ENCODE measurements around the gene WWOX.

Gene WWOX

DNA sequence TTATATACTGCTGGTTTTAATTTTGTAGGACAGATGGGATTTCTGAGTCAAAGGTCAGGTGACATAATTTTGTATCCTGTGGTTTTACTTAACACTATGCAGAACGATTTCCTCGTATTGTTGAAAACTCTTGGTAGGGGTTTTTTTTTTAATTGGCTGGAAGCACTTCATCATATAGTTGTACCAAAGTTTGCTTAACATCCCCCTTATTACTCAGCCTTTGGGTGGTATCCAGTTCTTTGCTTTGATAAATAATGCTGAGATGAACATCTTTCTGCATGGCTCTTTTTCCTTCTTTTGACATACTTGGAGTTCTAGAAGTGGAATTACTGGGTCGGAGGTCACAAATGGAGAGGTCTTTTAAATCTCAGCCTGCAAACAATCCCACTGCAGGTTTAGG, 1082.0 kb downstream of the WWOX start:
- DNase-seq (ENCODE audit: low spot score): no peak

DNA sequence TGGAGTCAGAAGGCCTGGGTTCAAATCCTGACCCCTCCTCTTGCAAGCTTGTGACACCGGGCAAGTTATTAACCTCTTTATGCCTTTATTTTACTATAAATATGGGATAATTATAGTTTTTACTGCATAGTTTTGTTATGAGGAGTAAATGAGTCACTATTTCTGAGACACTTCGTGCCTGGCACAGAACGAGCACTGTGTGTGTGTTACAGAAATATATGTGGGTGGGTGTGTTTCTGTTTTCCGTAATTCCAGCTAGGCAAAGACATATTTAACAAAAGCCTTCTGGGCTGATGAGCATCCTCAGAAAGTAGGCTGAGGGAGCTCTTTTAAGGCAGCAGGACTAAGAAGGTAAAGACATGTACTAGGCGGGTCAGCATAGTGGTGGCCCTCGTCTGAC, 1083.2 kb downstream of the WWOX start:
- DNase-seq (ENCODE audit: low spot score): no peak

DNA sequence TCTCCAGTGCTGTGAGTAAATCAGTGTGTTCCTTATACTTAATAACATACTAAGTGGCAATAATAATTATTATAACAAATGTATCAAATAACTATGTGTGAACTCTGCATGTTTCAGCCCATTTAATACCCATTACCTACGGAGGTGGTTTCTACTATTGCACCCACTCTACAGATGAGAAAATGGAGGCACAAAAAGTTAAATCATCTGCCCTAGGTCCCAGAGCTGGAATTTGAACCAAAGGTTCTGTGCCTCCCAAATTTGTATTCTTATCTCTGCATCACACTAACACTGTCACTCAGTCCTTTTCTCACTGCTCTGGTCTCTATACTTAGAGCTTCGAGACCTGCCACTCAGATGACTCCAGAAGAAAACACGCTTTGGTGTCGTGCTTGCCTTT, 1084.1 kb downstream of the WWOX start:
- no peak for DNase-seq (ENCODE audit: low spot score)

DNA sequence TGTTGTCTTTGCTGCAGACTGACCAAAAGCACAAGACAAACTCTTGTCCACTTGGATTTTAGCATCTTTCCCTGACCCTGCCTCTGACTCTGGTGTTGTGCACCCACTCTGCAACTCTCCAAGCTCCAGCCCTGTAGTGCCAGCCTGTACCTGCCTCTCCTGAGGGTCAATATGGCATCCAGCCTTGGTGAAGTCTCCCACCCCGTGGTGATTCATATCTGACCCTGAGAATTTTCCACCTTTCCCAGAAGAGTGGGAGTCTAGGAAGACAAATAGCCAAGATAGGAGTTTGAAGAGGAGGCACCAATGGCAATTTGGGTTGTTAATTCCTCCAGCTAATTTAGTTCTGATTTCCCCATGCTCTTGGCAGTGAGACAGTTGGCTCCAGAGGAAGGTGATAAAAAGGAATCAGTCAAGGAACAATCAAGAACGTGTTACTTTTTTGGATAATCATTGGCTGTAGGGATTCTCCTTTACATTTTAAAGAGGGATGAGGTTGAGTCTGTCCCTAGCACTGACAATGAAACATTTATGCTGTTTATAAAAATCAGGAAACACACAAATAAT, 1085.1 kb downstream of the WWOX start:
- DNase-seq (ENCODE audit: low spot score): no peak

DNA sequence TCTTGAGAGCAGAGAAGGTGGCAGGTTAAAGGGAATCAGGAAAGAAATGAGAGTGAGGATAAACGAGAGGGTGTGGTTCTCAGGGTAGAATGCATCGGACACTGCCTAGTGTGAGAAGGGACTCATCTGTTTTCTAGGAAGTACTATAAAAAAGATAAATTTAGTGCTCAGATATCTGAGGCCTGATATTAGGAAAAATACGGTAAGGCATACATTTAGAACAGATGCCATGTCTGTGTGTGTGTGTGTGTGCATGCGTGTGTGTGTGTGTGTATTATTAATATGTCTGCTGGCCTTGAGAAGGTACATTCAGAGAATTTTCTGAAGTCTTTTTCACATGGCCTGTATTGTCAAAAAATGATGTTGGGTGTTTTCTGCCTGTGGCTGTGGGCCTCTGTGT, 1086.3 kb downstream of the WWOX start:
- DNase-seq (ENCODE audit: low spot score): no peak

DNA sequence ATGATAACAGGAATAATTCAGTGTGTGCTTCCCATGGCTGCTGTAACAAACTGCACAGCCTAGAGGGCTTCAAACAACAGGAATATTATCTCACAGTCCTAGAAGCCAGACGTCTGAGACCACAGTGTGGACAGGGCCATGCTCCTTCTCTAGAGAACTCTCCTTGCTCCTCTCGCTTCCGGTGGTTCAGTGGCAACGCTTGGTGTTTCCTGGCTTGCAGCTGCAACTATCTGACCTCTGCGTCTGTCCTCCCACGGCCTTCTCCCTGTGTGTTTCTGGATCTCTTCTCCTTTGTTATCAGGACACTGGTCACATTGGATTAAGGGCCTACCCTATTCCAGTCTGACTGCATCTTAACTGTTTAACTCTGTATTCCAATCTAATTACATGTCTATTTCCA, 1086.7 kb downstream of the WWOX start:
- DNase-seq (ENCODE audit: low spot score): no peak

DNA sequence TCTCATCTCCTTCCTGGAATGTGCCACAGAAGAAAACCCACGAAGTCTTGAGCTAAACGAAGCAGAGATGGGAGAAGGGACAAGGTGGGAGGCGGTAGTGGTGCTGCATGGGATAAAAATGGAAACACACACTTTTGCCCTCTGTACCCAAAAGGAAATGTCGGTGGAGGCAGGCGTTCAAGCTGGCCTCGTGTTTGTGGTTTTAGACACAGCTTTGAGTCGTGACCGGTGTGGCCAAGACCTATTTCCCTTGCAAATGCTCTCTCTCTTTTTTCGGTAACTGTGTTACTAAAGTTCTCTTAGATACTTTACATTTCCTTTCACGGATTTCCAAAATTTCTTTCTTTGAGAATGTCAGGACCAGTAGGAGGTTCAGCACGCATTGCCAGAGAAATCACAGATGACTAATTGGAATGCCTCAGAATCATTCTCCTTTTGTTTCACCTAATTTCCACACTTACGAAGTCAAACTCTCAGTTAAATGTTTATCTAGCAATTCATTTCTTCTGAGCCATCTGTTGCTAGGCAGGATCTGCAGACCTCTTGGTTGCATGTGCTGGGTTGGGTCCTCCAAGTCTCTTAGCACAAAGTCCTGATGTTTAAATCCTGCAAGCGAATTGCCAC, 1088.8 kb downstream of the WWOX start:
- no peak for DNase-seq (ENCODE audit: low spot score)

DNA sequence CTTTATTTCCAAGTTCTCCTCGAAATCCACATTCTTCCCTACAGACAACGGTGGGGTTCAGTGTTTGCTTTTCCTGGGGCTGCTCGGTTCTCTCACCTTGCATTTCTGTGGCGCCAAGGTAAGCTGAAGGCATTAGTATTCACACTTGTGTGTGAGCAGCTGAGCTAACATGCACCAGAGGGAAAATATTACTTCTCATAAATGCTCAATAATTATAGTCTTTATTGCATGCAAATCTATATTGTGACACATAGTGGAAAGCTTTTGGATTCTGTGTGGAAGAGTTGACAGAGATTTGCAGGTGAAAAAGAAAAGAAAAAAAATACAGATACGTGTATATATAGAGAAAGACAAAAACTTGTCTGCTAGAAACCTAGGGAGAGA, 1089.3 kb downstream of the WWOX start:
- no peak for DNase-seq (ENCODE audit: low spot score)

DNA sequence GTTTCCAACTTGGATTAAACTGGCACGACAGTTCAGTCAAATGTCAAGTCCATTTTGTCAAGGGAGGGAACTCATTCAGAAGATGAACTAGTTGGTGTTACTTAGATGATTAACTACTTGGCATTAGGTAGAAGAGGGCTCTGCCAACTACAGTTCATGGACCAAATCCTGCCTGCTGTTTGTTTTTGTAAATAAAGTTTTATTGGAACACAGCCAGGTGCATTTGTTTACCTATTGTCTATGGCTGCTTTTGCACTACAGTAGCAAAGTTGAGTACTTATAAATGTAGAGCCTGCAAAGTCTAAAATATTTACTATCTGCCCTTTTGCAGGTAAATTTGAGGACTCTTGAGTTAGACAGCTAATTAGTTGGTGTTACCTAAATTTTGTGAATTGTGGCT, 1091.1 kb downstream of the WWOX start:
- DNase-seq (ENCODE audit: low spot score): no peak

DNA sequence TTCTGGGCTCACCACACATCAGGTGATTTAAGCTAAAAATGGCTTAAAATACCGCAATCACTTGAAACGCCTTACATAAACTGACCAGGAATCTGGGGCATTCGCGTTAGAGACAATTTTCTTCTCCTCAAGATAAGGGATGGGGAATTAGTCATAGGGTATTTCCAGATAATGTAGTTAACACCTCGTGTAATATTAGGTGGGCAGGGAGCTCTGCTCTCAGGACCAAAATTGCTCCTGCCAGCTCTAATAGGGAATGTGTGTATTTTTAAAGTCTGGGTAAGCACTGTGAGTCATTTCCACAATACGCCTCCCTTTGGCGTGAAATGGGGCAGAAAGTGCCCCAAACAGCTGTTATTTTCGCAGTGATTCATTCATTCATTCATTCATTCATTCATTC, 1092.5 kb downstream of the WWOX start:
- DNase-seq (ENCODE audit: low spot score): no peak

DNA sequence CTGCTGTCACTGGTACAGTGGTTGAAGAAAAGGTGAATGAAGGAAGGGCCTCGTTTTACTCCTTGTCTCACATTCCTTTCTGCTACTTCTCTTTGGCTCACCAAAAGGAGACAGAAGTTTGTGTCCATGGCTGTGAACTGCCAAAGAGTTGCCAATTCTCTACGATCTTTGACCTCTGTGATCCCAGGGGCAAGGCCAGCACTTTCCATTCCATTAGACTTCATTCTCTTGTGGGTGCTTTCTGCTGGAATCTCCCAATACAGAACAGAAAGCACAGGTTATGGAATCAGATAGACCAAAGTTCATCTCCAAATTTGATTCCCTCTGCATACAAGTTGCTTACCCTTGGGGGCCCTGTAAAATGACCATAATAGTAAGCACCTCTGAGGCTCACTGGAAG, 1093.5 kb downstream of the WWOX start:
- no peak for DNase-seq (ENCODE audit: low spot score)

DNA sequence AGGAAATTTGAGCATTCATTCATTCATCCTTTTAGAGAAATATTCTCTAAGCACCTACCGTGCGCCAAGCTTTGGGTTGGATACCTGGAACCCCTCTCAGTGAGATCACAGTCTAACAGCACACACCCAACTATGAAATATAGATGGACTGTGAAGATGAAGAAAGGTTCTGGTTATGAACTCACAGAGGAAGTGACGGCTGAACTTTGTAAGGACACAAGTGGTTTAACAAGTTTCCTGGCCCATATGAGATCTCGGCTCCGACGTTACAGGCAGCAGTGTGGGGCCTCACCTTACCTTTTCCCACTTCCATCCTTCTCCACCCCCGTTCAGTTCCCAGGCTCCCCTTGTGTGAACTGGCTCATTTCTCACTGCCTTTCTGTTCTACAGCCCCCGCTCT, 1094.8 kb downstream of the WWOX start:
- no peak for DNase-seq (ENCODE audit: low spot score)

DNA sequence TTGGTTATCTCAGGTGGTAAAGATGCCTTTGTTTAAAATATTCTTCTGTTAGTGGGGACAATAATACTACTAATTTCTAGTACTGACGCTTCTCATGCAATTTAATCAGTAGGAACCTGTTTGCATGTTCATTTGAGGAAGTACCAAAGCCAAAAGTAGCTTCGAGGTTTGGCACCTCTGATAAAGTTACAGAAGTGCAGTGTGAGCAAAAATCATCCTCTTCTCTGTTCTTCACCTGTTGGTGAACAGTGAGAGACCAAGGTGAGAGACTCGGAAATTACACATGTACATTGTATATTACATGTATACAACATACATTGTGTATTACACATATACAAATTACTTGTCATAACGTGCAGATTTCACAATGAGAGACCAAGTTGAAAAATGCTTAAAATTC, 1096.5 kb downstream of the WWOX start:
- DNase-seq (ENCODE audit: low spot score): no peak

DNA sequence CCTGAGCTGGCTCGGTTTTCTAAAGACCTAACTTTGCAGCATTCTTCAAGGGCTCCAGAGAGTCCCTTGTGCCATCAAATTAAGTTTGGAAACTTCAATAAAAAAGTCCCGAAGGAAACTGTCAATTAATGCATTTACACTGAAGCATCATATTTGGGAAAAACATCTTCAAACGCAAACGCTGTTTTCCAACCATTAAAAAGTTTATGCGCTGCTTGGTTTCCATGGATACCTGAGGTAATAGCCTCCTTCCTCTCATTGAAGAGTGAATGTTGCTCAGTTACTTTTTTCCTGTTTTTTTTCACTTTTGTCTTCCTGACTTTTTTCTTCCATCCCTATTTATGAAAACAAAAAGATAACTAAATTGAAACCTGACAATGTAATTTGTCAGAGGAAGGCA, 1102.0 kb downstream of the WWOX start:
- no peak for DNase-seq (ENCODE audit: low spot score)

DNA sequence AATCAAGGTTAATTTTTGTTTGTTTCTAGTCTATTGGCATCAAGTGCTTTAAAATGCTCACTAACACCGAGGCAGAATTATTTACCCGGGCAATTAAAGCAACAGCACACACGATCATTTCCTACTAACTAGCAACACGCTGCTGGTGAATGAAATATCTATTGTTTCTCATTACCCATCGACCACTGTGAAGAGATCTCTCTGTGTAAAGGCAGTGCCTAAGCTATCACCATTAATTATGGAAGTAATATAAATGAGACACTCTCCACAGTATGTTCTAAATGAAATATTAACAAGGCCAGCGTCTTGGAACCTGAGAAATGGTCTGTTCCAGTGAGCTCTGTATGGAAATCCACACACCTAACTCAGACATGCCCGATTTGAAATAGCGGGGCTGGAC, 1103.5 kb downstream of the WWOX start:
- no peak for DNase-seq (ENCODE audit: low spot score)

DNA sequence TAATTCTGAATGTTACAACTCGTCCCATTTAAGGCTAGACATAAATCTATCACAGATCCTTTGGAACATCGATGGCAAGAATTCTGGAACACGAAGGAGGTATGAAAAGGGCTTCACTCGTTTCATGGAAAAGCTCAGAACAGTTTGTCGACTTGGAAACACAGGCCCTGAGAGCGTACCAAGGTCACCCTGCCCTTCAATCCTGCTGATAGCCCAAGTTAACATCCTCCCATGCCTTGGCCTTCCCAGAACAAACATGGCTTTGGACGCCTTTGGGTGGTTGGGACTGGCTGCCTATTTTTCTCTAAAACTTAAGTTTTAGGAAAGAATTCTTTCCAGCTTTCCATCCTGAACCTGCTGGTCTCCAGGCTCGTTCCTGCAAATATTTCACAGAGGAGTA, 1105.0 kb downstream of the WWOX start:
- DNase-seq (ENCODE audit: low spot score): no peak

DNA sequence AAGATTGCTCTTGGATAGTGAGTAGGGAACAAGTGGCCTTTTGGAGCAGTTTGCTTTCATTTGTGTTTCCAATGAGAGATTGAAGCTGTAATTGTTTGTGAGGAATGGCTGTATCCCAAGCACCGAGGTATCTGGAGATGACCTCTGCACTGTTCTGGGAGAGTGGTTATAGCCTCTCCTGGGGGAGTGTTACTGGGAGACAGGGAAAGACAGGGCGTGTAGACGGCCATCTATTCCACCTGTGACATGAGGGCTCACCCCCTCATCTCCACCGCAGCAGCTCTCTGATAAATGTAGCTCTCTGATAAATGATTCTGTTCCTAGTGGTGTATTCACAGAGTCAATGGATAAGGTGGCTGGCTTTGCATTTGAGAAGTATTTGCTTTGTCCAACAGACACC, 1107.4 kb downstream of the WWOX start:
- no peak for DNase-seq (ENCODE audit: low spot score)

DNA sequence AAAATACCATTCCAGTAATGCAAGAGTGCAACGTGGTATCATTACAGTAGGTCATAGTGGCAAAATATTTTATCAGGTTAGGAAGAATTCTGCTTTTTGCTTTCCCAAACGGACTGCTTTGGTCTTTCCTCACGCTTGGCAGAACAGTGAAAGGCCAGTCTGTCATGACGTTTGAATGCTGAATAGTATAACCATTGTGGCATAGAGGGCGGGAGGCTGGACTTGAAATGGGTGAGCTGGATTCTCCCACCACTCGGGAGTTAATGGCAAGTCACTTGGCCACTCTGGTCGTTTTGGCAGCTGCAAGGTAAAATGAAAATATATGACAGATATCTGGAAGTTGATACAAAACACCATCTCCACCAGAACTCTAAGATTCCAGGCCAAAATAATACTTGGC, 1109.9 kb downstream of the WWOX start:
- no peak for DNase-seq (ENCODE audit: low spot score)

DNA sequence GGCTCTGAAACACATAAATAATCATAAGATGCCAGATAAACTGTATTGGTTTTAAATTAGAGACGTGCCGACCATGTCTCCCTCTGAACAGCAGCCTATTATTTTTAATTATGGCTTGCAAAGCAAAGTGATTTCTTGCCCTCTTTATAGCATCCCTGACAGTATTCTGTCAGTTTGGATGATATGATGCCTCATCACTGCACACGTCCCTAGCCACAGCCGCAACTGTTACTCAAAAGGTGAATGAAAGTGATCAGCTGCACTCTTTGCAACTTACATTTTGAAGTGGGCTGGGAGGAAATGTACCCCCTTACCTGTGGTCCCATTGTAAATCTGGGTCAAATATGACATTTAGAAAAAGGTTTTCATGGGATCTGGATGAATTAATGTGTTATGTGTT, 1111.2 kb downstream of the WWOX start:
- no peak for DNase-seq (ENCODE audit: low spot score)

DNA sequence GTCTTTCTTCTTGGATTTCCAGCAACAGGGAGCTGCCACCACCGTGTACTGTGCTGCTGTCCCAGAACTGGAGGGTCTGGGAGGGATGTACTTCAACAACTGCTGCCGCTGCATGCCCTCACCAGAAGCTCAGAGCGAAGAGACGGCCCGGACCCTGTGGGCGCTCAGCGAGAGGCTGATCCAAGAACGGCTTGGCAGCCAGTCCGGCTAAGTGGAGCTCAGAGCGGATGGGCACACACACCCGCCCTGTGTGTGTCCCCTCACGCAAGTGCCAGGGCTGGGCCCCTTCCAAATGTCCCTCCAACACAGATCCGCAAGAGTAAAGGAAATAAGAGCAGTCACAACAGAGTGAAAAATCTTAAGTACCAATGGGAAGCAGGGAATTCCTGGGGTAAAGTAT, 1112.1 kb downstream of the WWOX start:
- no peak for DNase-seq (ENCODE audit: low spot score)

DNA sequence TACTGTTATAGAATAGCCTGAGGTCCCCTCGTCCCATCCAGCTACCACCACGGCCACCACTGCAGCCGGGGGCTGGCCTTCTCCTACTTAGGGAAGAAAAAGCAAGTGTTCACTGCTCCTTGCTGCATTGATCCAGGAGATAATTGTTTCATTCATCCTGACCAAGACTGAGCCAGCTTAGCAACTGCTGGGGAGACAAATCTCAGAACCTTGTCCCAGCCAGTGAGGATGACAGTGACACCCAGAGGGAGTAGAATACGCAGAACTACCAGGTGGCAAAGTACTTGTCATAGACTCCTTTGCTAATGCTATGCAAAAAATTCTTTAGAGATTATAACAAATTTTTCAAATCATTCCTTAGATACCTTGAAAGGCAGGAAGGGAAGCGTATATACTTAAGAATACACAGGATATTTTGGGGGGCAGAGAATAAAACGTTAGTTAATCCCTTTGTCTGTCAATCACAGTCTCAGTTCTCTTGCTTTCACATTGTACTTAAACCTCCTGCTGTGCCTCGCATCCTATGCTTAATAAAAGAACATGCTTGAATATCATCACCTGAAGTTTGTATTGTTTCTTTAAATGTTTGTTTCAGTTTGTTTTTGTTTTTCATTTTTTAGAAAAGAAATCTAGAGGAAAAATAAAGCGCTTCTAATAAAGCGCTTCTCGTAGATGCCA, 1112.8 kb downstream of the WWOX start:
- no peak for DNase-seq (ENCODE audit: low spot score)

DNA sequence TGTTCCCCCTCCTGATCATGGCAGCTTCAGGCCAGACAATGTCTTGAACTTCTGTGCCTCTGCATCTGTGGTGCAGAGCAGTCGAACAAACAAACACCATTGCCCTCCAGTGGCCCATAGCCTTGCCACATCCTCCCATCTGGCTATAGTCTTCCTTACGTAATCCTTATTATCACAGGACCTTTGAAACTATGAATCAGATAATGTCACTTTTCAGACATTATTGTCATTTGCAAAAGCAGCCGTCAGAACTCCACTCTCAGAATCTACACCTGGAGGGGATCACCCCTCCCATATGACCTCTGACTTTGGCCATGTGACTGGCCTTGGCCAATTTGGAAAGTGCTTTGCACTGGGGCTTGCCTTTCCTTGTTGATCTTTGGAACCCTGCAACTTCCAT, 1113.8 kb downstream of the WWOX start:
- no peak for DNase-seq (ENCODE audit: low spot score)

DNA sequence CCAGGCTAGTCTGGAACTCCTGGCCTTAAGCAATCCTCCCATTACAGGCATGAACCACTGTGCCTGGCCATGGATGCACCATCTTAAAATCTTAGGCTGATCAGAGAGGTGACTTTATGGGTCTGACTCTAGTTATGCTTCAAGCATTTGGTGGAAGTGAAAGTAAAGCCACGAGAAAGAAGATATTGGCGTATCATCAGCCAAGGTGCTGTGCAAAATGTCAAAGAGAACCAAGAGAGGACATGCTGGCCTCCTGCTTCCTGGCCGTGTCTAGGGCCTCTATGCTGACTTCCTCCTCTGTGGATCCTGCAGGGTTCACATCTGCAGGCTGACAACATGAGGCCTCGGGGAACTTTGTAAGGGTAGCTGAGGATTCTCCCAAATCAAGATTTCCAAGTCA, 1115.8 kb downstream of the WWOX start:
- no peak for DNase-seq (ENCODE audit: low spot score)

DNA sequence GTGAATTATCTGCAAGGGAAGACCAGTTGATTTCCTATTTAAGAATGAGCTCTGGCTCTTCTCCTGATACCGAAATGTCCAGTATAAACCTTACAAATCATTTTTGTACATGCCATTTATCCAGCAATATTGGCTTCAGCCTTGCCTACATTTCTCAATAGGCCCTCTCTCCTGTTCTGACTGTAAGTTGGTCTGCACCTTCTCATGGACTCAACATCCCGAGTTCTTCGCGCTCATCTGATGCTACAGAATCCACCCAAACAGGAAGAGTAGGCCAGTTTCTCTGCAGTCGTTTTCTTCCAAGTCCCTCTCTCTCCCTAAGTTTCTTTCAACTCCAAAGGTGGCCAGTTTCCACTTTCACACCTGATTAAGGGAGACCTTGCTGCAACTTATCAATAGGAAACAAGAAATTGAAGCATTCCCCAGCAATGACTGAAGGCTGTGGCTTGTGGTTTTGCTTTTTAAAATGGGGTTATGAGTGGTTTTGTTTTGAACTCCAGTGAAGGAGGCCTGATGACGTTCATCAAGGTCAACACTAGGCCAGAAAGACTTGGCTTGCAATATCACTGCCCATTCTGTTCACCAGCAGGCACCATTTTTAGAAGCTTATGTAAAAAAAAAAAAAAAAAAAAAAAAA, 1118.0 kb downstream of the WWOX start:
- DNase-seq (ENCODE audit: low spot score): no peak
